ENCODE measurements around the gene DAAM2.

DAAM2 gene

DNA sequence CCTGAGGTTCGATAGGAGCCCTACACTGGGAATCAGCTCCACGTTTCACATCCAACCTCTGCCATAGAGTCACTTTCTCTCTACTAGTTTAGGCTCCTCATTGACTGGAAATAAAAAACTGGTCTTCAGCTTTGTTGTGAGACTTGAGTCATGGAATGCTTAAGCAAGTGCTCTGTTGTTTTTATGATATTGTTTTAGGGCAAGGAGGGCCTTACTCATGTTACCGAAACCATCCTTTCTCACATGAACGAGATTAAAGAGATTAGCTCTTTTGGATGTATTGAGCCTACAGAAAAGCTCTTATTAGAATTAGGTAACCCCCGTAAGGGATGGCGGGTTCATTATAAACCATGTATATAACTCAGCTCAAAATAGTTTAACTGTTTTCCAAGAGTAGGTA is 149.0 kb downstream of the DAAM2 start:
- TF ChIP-seq, protein P1, sequence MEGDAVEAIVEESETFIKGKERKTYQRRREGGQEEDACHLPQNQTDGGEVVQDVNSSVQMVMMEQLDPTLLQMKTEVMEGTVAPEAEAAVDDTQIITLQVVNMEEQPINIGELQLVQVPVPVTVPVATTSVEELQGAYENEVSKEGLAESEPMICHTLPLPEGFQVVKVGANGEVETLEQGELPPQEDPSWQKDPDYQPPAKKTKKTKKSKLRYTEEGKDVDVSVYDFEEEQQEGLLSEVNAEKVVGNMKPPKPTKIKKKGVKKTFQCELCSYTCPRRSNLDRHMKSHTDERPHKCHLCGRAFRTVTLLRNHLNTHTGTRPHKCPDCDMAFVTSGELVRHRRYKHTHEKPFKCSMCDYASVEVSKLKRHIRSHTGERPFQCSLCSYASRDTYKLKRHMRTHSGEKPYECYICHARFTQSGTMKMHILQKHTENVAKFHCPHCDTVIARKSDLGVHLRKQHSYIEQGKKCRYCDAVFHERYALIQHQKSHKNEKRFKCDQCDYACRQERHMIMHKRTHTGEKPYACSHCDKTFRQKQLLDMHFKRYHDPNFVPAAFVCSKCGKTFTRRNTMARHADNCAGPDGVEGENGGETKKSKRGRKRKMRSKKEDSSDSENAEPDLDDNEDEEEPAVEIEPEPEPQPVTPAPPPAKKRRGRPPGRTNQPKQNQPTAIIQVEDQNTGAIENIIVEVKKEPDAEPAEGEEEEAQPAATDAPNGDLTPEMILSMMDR (IDR thresholded peaks at IDR 0.05; ENCODE audit: insufficient read depth, low read length, poor library complexity, severe bottlenecking), result no peak
- H3K27me3 ChIP-seq (replicated peaks; ENCODE audit: control insufficient read depth, insufficient read depth, low read length), result no peaks in the 10 kb centered on the region; the same call in none of the 2 replicates
- no peak for DNase-seq (ENCODE audit: extremely low read depth, insufficient read length)
- H3K36me3 ChIP-seq (ENCODE audit: control insufficient read depth, insufficient read depth, low read length), result no peaks in the 10 kb centered on the region
- H3K4me3 ChIP-seq (replicated peaks; ENCODE audit: low read depth, low read length), result no peak overlapping the region

DNA sequence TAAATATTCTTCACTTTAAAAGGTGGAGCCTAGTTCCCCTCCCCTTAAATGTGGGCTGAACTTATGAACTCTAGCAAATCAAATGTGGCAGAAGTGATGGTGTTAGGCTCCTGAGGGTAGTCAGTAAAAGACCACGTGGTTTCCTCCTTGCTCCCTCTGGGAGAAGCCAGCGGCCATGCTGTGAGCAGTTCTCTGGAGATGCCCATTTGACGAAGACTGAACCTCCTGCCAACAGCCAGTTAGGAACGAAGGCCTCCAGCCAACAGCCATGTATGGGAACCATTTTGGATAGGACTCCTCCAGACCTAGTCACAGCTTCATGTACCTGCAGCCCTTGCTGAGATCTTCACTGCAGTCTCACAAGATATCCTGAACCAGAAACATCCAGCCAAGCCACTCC is 149.6 kb downstream of the DAAM2 start:
- Histone ChIP-seq H3K36me3 (ENCODE audit: control insufficient read depth, insufficient read depth, low read length) (no peaks in the 10 kb centered on the region), H3K27me3 (replicated peaks; ENCODE audit: control insufficient read depth, insufficient read depth, low read length) (no peaks in the 10 kb centered on the region; the same call in none of the 2 replicates), H3K4me3 (replicated peaks; ENCODE audit: low read depth, low read length) (no peak overlapping the region)
- no peak for DNase-seq (ENCODE audit: extremely low read depth, insufficient read length)
- TF ChIP-seq, protein P1 (IDR thresholded peaks at IDR 0.05; ENCODE audit: insufficient read depth, low read length, poor library complexity, severe bottlenecking), result no peak

DNA sequence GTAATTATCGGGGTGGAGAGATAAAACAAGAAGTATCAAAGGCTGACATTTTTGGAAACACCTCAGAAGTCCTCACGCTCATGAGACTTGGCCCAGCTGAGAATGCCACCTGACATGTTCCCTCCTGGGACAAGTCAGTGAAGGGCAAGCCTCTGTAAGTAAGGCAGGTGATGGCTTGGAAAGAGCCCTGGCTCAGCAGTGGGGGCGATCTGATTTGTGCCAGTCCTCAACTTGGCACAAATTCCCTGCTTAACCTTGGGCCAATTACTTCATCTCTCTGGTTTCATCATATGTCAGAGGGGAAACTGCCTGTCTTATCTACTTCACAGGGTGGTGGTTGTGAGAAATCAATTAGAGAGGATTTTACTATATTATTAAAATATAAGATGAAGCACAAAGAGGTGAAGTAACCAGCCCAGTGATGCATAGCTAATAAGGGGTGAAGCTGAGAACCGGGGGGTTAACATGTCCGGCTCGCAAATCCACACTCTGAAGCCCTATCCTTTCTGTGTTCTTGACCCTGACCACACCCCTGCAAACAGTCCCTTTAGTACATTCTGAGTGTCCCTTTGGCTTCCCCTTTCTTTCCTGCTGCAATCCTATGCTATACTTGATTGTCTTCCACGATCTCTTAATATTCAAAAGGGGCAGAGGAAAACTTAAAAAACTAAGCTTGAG is 150.9 kb downstream of the DAAM2 start:
- H3K4me3 ChIP-seq (replicated peaks; ENCODE audit: low read depth, low read length), result no peak overlapping the region
- TF ChIP-seq, protein P1 (IDR thresholded peaks at IDR 0.05; ENCODE audit: insufficient read depth, low read length, poor library complexity, severe bottlenecking), result no peak
- DNase-seq (ENCODE audit: extremely low read depth, insufficient read length), result no peak
- no peaks in the 10 kb centered on the region; the same call in none of the 2 replicates for H3K27me3 ChIP-seq (replicated peaks; ENCODE audit: control insufficient read depth, insufficient read depth, low read length)
- no peaks in the 10 kb centered on the region for H3K36me3 ChIP-seq (ENCODE audit: control insufficient read depth, insufficient read depth, low read length)

DNA sequence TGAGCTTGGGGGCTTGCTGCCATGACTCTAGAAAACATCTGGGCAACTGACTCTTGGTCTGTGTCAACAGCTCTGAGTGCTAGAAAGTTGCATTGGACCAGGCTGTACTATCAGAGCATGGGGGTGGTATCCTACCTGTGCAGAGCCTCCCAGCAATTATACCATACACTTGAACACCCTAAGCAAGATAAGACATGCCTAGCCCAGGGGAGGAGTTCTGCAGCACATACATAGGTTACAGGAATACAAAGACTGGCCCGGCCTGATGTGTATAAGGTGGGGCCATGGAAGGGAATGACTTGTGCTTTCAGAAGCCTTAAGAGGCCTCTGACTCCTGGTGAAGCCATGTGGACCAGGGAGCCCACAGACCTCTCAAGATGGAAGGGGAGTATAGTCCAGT is 153.4 kb downstream of the DAAM2 start:
- DNase-seq (ENCODE audit: extremely low read depth, insufficient read length), result no peak
- TF ChIP-seq, protein P1 (IDR thresholded peaks at IDR 0.05; ENCODE audit: insufficient read depth, low read length, poor library complexity, severe bottlenecking), result no peak
- no peaks in the 10 kb centered on the region for H3K36me3 ChIP-seq (ENCODE audit: control insufficient read depth, insufficient read depth, low read length)
- H3K4me3 ChIP-seq (replicated peaks; ENCODE audit: low read depth, low read length), result no peak overlapping the region
- no peaks in the 10 kb centered on the region; the same call in none of the 2 replicates for H3K27me3 ChIP-seq (replicated peaks; ENCODE audit: control insufficient read depth, insufficient read depth, low read length)

DNA sequence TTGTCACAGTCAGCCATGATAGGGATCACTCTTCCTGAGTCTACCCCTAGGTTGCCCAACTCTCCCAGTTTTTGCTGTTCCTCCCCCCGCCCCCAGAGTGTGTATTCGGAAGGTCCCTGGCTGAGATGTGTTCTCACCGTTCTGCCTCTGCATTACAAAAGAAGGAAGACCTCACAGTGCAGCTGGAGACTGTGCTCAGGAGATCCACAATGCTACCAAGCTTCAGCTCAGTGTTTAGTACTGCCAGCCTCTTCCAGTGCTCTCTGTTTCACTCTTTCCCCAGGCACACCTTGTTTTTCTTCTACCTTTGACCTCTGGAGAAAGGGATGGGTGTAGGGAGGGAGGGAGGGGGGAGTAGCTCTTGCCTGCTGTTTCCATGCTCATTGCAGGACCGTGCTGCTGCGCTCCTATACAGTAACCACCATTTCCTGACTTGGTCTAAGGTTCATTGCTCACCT is 155.5 kb downstream of the DAAM2 start:
- TF ChIP-seq, protein P1 (IDR thresholded peaks at IDR 0.05; ENCODE audit: insufficient read depth, low read length, poor library complexity, severe bottlenecking), result no peak
- Histone ChIP-seq H3K36me3 (ENCODE audit: control insufficient read depth, insufficient read depth, low read length) (no peaks in the 10 kb centered on the region), H3K27me3 (replicated peaks; ENCODE audit: control insufficient read depth, insufficient read depth, low read length) (no peaks in the 10 kb centered on the region; the same call in none of the 2 replicates), H3K4me3 (replicated peaks; ENCODE audit: low read depth, low read length) (no peak overlapping the region)
- DNase-seq (ENCODE audit: extremely low read depth, insufficient read length), result no peak

Measured in GM06990 (cell line).